T-helper 1 cell treated with Interleukin-12 subunit alpha and Interleukin-12 subunit beta and Interleukin-4 antibody, amounts not matched to agents 30 μg/mL and 1 μg/mL, for 36 hours (primary cell): ENCODE results near the gene FADD.
"Not testable (repeated sequence)": the region's sequence is repeated elsewhere in the genome, so short reads cannot be mapped to it uniquely, and the experiment has no call there.

Experiments
- H3K27ac Mint-ChIP-seq: one replicate; pipeline ENCODE4 v1.8.0; 2021; ENCODE audit warnings: mild to moderate bottlenecking, mixed read lengths
- H3K27me3 Mint-ChIP-seq: one replicate; pipeline ENCODE4 v1.8.0; 2021; ENCODE audit warnings: low read depth, mixed read lengths
- H3K36me3 Mint-ChIP-seq: one replicate; pipeline ENCODE4 v1.8.0; 2021; ENCODE audit warnings: low read depth, mixed read lengths
- H3K4me1 Mint-ChIP-seq: one replicate; pipeline ENCODE4 v1.8.0; 2021; ENCODE audit warnings: low read depth, mixed read lengths
- H3K4me3 Mint-ChIP-seq: one replicate; pipeline ENCODE4 v1.8.0; 2021; ENCODE audit warnings: mild to moderate bottlenecking, moderate library complexity, mixed read lengths
- H3K9me3 Mint-ChIP-seq: one replicate; pipeline ENCODE4 v1.8.0; 2021; ENCODE audit warnings: mixed read lengths

The FADD gene

DNA sequence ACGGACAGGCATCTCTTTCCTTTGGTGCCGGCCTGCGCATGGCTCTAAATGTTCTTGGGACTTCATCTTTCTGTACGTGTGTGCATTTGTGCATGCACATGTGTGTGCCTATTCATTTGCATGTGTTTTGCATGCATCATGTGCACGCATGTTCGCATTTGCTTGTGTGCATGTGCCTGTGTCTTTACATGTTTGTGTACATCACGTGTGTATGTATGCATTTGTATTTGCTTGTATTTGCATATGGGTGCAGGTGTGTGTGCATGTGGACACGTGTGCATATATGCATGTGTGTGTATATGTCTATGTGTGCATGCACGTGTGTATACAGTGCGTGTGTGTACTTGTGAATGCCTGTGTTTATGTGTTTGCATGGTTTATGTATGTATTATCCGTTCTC, 13.5 kb upstream of the FADD start:
- Mint-ChIP-seq H3K4me1 (peaks cover 4% of the 10 kb centered on the region), H3K36me3 (no peaks in the 10 kb centered on the region), H3K4me3 (no peak overlapping the region), H3K27me3 (no peaks in the 10 kb centered on the region), H3K9me3 (no peaks in the 10 kb centered on the region), H3K27ac (no peak overlapping the region)

- no peak overlapping the region for H3K27ac Mint-ChIP-seq
- H3K4me1 Mint-ChIP-seq, result peaks cover 4% of the 10 kb centered on the region
- no peaks in the 10 kb centered on the region for H3K36me3 Mint-ChIP-seq
- peaks cover 4% of the 10 kb centered on the region for H3K27me3 Mint-ChIP-seq
- no peaks in the 10 kb centered on the region for H3K9me3 Mint-ChIP-seq
- H3K4me3 Mint-ChIP-seq, result no peak overlapping the region
Observed at GRCh38 chr11:70191495-70192140, 11.5 kb upstream of the FADD start.

DNA sequence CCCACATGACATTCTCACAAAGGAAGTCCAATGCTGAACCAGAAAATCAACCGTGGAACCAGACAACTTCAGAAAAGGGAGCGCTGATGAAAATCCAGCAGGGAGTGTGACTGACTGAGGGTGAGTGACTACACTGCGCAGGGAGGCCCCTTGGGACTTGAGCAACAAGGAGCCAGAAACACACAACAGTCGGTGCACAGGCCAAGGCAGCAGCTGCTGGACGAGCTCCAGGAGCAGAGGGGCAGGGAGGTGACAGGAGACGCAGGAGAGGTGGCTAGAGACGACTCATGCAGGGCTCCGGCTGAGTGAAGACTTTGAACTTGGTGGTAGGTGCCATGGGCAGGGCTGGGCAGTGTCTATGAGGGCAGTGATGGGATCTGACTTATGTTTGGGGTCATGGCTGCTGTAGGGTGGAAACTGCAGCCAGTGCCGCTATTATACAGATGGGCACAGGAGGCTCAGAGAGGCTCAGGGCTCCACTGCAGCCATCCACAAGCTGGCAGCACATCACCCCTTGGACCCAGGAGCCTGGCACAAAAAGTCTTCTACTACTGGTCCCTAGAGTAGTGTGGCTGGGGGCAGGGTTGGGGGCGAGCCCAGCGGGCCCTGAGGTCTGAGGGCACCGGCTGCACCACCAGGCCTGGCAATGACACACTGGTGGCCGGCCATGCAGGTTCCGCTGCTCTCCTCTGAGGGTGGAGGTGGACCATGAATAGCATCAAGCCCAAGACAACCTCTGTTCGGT, 10.3 kb upstream of the FADD start:
- peaks cover 4% of the 10 kb centered on the region for H3K27me3 Mint-ChIP-seq
- H3K36me3 Mint-ChIP-seq, result no peaks in the 10 kb centered on the region
- H3K4me3 Mint-ChIP-seq, result no peak overlapping the region
- H3K4me1 Mint-ChIP-seq, result peaks cover 4% of the 10 kb centered on the region
- H3K9me3 Mint-ChIP-seq, result no peaks in the 10 kb centered on the region
- no peak overlapping the region for H3K27ac Mint-ChIP-seq

GRCh38 chr11:70193411-70194292, 9.4 kb upstream of the FADD start:
- Mint-ChIP-seq H3K4me1 (peaks cover 4% of the 10 kb centered on the region), H3K27me3 (peaks cover 5% of the 10 kb centered on the region), H3K36me3 (no peaks in the 10 kb centered on the region), H3K4me3 (no peak overlapping the region), H3K27ac (no peak overlapping the region), H3K9me3 (no peaks in the 10 kb centered on the region)

DNA sequence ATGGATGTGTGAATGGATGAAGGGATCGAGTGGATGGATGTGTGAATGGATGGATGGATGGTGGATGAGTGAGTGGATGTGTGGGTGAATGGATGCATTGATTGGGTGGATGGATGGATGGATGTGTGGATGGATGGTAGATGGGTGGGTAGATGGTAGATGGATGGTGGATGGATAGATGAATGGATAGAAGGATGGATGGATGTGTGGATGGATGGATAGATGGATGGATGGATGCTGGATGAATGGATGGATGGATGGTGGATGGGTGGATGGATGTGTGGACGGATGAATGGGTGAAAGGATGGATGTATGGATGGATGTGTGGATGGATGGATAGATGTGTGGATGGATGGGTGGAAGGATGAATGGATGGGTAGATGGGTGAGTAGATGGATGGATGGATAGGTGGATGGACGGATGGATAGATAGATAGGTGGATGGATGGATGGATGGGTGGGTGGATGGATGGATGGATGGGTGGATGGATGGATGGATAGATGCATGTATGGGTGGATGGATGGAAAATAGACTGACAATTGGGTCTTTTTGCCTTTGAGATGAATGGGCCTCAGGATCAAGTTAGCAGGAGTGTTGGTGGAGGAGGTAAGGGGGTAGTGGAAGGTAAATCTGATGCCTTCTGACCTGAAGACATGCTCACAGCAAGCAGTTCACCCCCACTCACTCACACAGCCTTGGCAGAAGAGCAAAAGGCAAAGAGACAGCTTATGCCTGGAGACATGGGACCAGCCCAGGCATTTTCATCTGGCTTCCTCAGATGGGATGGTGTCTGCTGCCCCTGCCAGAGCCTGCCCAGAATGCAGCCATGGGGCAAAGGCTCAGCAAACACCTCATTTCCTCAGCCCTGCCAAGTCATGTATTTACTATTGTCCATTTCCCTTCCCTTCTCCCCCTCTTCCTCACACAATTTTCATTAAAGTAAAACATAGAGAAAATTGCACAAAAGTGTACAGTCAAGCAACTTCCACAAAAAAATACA, 8.0 kb upstream of the FADD start:
- H3K9me3 Mint-ChIP-seq, result no peaks in the 10 kb centered on the region
- peaks cover 4% of the 10 kb centered on the region for H3K4me1 Mint-ChIP-seq
- H3K27me3 Mint-ChIP-seq, result peaks cover 15% of the 10 kb centered on the region
- no peak overlapping the region for H3K27ac Mint-ChIP-seq
- H3K4me3 Mint-ChIP-seq, result no peak overlapping the region
- no peaks in the 10 kb centered on the region for H3K36me3 Mint-ChIP-seq

- Mint-ChIP-seq H3K9me3 (no peaks in the 10 kb centered on the region), H3K4me3 (no peak overlapping the region), H3K27ac (no peak overlapping the region), H3K4me1 (peaks cover 15% of the 10 kb centered on the region), H3K36me3 (peaks cover 8% of the 10 kb centered on the region), H3K27me3 (peaks cover 20% of the 10 kb centered on the region)
Observed at GRCh38 chr11:70200212-70200844, 2.8 kb upstream of the FADD start.

- Mint-ChIP-seq H3K36me3 (peaks cover 15% of the 10 kb centered on the region), H3K4me1 (peaks cover 22% of the 10 kb centered on the region), H3K27me3 (peaks cover 19% of the 10 kb centered on the region)
- not testable (repeated sequence) for H3K27ac Mint-ChIP-seq, H3K9me3 Mint-ChIP-seq, H3K4me3 Mint-ChIP-seq
Observed at GRCh38 chr11:70201047-70201446, 2.0 kb upstream of the FADD start.

DNA sequence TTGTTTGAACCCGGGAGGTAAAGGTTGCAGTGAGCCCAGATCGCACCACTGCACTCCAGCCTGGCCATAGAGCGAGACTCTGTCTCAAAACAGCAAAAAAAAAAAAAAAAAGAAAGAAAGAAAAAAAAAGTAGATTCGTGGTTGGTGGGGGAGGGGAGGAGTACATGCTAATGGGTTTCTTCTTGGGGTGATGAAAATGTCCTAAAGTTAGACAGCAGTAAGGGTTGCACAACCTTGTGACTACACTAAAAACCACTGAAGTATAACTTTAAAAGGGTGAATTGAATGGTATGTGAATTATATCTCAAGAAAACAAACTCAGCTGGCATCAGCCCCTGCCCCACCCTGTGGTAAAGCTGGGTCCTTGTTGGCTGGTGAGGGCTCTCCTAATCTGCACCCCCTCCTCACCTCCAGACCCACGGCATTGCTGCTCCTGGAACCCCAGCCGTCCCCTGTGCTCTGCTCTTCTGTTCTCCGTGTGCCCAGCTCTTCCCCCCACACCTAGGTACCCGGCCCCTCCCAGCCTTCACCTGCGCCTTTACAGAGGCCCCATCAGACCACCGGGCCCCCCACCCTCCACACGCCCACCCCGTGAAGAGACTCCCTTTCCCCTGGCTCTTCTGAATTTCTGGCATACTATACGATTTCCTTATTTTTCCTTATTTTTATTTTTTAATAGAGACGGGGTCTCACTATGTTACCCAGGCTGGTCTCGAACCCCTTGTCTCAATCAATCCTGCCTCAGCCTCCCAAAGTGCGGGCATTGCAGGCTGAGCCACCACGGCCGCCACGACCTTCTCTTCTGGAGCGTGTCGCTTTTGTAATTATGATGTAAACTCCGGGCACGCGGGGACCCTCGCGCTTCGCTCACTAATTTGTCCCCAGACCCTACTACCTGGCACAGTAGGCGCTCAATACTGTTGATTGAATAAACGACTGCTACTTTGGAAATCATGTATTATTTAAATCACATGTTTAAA, 924 bp upstream of the FADD start:
- Mint-ChIP-seq H3K9me3 (no peaks in the 10 kb centered on the region), H3K4me3 (peak overlapping the region; percentile 85), H3K27ac (peak overlapping the region; percentile 90), H3K36me3 (peaks cover 20% of the 10 kb centered on the region), H3K27me3 (peaks cover 16% of the 10 kb centered on the region), H3K4me1 (peaks cover 28% of the 10 kb centered on the region)

- no peaks in the 10 kb centered on the region for H3K9me3 Mint-ChIP-seq
- H3K36me3 Mint-ChIP-seq, result peaks cover 30% of the 10 kb centered on the region
- H3K27me3 Mint-ChIP-seq, result peaks cover 12% of the 10 kb centered on the region
- H3K4me1 Mint-ChIP-seq, result peaks cover 36% of the 10 kb centered on the region
- H3K27ac Mint-ChIP-seq, result peak overlapping the region; percentile 98
- peak overlapping the region; percentile 95 for H3K4me3 Mint-ChIP-seq
Observed at GRCh38 chr11:70203751-70204465, 812 bp downstream of the FADD start.

DNA sequence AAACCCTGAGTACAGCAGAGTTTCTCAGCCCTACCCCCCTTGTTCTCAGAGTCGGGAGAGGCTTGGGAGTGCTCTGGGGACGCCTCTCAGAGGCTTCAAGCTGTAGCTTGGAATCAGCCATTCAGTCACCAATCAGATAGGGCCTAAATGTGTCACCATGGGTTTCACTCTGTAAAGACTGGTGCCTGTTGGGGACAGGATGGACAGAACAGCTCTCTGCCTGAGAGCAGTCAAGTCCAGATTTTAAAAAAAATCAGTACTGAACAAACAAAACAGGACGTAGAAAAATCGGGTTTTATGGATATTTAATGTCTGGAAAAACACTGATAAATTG, 1.3 kb downstream of the FADD start:
- peaks cover 36% of the 10 kb centered on the region for H3K4me1 Mint-ChIP-seq
- H3K27me3 Mint-ChIP-seq, result peaks cover 8% of the 10 kb centered on the region
- peaks cover 35% of the 10 kb centered on the region for H3K36me3 Mint-ChIP-seq
- H3K27ac Mint-ChIP-seq, result peak overlapping the region; percentile 98
- H3K9me3 Mint-ChIP-seq, result no peaks in the 10 kb centered on the region
- H3K4me3 Mint-ChIP-seq, result peak overlapping the region; percentile 95

GRCh38 chr11:70205049-70205725, 2.1 kb downstream of the FADD start:
- H3K27me3 Mint-ChIP-seq, result peaks cover 5% of the 10 kb centered on the region
- H3K9me3 Mint-ChIP-seq, result no peaks in the 10 kb centered on the region
- peak overlapping the region; percentile 95 for H3K4me3 Mint-ChIP-seq
- peak overlapping the region; percentile 98 for H3K27ac Mint-ChIP-seq
- peaks cover 40% of the 10 kb centered on the region for H3K4me1 Mint-ChIP-seq
- H3K36me3 Mint-ChIP-seq, result peaks cover 40% of the 10 kb centered on the region

DNA sequence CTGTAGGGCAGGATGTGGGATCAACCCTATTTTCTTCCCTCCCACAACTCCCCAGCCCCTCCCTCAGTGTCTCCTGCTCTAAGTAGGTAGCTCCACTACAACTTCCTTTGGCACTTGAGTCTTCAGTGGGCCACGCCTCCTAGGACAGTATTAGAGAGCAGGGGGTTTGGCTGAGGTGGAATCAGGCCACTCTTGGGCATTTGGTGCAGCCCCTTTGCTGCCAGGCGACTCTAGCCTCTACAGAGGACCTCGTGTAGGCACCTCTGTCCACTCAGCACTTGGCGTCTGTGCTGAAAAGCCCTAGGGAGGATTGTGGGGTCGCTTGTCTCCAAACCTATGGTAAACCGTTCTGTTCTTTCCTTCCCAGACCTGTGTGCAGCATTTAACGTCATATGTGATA, 2.7 kb downstream of the FADD start:
- Mint-ChIP-seq H3K27me3 (peaks cover 5% of the 10 kb centered on the region), H3K4me1 (peaks cover 40% of the 10 kb centered on the region), H3K9me3 (no peaks in the 10 kb centered on the region), H3K36me3 (peaks cover 41% of the 10 kb centered on the region), H3K4me3 (peak overlapping the region; percentile 95), H3K27ac (peak overlapping the region; percentile 68)
